Choroid plexus epithelial cell (primary cell): ENCODE data around the gene C19orf25.
"Not testable (repeated sequence)": the region's sequence is repeated elsewhere in the genome, so short reads cannot be mapped to it uniquely, and the experiment has no call there.

Experiments
- DNase-seq: peaks from one replicate; pipeline ENCODE4 v3.0.0-alpha.2; 2010; ENCODE audit warnings: low read depth
- H3K4me3 ChIP-seq: 2 replicates; pipeline ENCODE4 v1.5.1; 2011; ENCODE audit warnings: low read depth, mild to moderate bottlenecking, control low read depth, low read length, moderate library complexity
- TF ChIP-seq, protein P1 (sequence below): conservative IDR thresholded peaks from 2 replicates; pipeline ENCODE4 v1.5.1; 2011; ENCODE audit warnings: low read depth, mild to moderate bottlenecking, control low read depth, inconsistent platforms, low read length, moderate library complexity

C19orf25 gene

DNA sequence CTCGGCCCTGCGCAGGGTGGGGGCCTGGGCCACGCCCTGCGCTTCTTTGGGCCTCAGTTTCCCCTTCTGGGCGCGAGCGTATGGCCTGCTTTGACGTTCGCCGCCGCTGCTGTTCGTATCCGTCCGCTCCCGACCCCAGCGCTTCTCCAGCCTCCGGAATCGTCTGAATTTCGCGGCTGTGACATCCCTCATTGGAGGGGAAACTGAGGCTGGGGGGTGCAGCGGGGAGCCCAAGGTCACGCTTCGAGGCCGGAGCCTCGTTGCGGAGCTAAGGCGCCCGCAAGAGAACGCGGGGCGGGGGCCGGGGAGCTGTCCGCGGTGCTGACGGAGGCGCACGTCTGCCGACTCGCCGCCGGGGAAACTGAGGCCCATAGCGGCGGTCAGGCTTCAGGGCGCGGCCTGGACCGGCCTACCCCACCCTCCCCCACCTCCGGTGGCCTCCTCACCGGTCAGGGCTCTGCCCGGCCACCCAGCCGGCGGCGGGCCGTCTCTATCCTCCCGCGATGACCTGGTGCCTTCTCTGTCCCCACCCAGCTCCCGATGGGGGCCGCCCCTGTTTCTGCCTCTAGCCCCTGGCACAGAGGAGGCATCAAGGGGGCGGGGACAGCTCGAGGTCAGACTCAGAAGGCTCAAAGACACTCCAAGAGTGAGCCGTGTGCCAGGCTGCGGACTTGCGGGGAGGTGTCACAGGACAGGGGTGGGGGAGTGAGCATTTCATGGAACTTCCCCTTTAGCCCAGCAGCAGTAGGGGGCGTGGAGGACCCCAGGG lies 32.1 kb downstream of the C19orf25 start:
- DNase-seq = no peak
- TF ChIP-seq, protein P1, sequence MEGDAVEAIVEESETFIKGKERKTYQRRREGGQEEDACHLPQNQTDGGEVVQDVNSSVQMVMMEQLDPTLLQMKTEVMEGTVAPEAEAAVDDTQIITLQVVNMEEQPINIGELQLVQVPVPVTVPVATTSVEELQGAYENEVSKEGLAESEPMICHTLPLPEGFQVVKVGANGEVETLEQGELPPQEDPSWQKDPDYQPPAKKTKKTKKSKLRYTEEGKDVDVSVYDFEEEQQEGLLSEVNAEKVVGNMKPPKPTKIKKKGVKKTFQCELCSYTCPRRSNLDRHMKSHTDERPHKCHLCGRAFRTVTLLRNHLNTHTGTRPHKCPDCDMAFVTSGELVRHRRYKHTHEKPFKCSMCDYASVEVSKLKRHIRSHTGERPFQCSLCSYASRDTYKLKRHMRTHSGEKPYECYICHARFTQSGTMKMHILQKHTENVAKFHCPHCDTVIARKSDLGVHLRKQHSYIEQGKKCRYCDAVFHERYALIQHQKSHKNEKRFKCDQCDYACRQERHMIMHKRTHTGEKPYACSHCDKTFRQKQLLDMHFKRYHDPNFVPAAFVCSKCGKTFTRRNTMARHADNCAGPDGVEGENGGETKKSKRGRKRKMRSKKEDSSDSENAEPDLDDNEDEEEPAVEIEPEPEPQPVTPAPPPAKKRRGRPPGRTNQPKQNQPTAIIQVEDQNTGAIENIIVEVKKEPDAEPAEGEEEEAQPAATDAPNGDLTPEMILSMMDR = no peak
- H3K4me3 ChIP-seq = no peak overlapping the region

DNA sequence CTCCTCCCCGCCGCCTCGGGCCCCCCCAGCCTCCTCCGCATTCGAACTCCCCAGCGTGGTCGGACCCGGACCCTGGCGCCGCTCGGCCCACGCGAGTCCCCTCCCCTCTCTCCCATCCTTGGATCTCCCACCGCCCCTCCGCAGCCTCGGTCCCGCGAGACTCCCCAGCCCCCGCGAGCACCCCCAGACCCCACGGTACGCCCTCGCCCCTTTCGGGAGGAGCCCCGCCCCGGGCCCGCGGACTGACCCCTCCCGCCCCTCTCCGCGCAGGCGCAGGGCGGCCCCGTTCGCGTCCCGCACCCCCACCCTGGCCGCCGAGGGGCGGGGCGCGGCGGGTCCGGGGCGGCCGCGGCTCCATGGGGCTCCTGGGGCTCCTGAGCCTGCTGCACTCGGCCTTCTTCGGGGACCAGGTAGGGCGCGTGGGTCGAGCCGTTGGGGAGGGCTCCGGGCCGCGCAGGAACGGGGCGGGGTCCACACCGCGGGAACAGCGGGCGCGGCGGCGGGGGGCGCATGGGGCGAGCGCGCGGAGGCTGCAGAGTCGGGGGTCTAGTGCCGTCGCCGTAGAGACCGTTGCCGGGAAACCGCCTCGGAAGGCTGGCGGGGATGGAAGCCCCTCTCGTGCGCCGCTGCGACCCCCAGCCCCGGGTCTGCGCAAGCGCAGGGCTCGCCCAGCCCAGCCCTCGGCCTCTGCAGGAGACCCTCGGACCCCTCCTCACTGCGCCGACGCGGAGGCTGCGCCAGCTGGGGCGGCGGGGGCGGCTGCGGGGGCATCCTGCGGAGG lies 32.9 kb downstream of the C19orf25 start:
- TF ChIP-seq, protein P1 = no peak
- no peak for DNase-seq
- peak overlapping the region; percentile 22 for H3K4me3 ChIP-seq

DNA sequence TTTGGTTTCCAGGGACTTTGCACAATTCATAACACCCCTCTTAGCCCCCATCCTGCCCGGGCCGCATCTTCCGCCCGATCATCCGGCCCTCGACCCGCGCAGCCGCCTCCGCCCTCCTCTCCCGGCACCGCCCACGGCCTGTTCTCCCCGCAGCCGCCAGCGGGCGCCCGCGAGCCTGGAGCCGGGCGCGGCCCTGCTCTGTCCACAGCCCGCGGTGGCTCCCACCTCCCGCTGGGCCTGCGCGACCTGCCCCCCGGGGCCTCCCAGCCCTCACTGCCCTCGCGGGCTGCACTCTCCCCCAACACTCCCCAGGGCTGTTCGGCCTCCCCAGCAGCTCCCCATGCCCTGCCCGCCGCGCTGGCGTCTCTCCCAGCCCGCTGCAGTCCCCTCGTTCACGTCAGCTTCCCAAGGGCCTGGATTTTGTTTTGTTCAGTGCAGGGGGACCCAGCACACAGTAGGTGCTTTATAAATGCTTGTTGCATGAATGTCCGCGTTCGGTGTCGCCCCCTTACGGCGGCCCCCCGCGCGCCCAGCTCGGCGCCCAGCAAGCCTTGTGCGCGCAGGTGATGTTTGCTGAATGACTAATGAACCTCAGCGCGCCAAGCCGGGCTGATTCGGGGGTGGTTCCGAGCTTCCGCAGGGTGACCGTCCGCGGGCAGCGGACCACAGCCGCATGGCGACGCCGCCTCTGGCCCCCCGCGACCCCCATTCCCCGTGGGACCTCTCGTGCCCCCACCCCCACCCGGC lies 33.7 kb downstream of the C19orf25 start:
- peak overlapping the region; percentile 37 for H3K4me3 ChIP-seq
- peak; percentile 53 for DNase-seq
- TF ChIP-seq, protein P1 = peak; percentile 46

DNA sequence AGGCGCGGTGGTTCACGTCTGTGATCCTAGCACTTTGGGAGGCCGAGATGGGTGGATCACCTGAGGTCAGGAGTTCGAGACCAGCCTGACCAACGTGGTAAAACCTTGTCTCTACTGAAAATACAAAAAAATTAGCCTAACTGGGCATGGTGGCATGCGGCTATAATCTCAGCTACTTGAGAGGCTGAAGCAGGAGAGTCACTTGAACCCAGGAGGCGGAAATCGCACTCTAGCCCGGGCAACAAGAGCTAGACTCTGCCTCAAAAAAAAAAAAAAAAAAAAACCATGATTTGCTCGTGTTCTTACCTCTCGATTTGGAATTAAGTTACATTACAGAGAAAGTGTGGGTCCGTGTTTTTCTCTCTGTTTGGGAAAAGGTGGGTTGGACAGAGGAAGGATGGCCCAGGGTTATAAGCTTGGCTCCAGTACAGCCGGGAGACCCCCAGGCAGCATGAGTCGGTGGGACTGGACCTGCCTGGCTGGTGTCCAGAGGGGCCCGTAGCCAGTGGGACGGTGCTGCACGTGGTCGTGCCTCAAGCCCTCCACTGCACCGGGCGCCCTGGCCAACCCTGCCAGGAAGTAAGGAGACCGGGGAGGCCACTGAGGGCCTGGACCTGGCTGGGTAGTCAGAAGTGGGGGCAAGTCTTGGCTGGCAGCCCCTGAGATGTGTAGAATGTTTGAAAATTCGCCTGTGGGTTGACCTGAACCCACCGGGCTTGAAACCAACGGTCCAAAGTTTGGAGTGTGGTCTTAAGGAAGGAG lies 37.2 kb downstream of the C19orf25 start:
- TF ChIP-seq, protein P1 = no peak
- DNase-seq = no peak
- no peak overlapping the region for H3K4me3 ChIP-seq

DNA sequence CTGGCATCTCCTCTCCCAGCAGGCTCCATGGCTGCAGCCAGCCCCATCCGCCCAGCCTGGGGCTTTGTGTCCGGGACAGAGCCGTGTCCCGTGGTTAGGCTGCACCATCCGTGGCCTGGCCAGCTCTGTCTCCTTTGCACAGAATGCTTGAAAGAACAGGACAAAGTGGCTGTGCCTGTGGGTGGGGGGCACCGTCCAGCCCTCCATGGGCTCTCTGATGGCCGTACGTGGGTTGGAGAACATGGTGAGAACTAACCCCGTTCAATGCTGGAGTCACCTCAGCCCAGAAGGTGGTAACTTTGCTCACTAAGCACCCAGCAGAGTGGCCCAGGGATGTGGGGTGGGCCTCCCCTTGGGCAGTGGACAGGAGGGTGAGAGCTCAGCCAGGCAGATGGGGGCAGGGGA lies 38.0 kb downstream of the C19orf25 start:
- TF ChIP-seq, protein P1 = no peak
- no peak overlapping the region for H3K4me3 ChIP-seq
- no peak for DNase-seq

DNA sequence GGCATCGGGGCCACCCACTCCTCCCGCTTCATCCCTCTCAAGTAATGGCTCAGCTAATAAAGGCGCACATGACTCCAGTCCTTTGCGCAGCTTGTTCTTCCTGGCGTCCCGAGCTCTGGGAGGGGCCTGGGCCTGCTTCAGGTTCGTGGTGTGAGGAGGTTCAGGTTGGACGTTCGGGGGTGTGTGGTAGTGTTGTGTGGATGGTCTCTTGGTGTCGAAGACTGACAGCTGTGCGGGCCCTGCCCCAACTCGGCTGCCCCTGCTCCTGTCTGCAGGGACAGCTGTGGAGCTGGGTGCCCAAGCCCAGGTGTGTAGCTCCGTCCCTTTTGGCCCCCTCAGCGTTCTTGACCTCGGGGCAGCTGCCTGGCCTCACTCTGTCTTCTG lies 38.6 kb downstream of the C19orf25 start:
- TF ChIP-seq, protein P1 = no peak
- peak overlapping the region; percentile 8 for H3K4me3 ChIP-seq
- no peak for DNase-seq

DNA sequence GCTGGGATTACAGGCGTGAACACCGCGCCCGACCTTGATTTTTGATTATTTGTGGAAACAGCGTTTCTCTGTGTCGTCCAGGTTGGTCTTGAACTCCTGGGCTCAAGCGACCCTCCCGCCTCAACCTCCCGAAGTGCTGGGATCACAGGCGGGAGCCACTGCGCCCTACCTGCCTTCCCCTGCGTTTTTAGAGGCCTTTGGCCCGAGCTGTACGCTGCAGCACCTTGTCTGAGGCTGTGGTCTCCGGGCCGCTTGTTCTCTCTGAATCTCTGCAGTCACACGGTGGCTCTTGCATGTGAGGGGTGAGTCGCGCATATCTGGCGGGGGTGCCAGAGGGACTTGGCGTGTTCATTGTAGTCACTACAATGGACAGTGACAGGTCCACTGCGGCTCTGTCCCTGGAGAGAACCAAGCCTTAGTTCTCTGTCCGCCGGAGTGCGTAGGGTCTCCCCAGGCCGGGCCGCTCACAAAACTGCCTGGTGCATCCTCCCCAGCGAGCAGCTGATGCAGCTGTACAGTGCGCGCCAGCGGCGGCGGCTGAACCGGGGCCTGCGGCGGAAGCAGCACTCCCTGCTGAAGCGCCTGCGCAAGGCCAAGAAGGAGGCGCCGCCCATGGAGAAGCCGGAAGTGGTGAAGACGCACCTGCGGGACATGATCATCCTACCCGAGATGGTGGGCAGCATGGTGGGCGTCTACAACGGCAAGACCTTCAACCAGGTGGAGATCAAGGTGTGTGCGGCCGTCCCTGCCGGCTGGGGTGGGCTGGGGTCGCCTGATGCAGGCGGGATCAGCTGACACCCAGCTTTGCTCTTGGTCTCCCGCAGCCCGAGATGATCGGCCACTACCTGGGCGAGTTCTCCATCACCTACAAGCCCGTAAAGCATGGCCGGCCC lies 39.2 kb downstream of the C19orf25 start:
- peak overlapping the region; percentile 94 for H3K4me3 ChIP-seq
- DNase-seq = not testable (repeated sequence)
